Activated T-cell treated with anti-CD3 and anti-CD28 coated beads for 24 hours (primary cell): ENCODE data around the gene CELF5.
"Not testable (repeated sequence)": the region's sequence is repeated elsewhere in the genome, so short reads cannot be mapped to it uniquely, and the experiment has no call there.

Source experiments
- DNase-seq: peaks from one replicate; pipeline ENCODE4 v3.0.0-alpha.2; 2020; ENCODE audit warnings: low read depth

The CELF5 gene

GRCh38 chr19:3274245-3274941 is 49.9 kb downstream of the CELF5 start:
- DNase-seq = no peak

GRCh38 chr19:3274942-3275582 is 50.6 kb downstream of the CELF5 start:
- peak; percentile 8 for DNase-seq

- DNase-seq = peak; percentile 83
Observed at GRCh38 chr19:3275583-3276340, 51.3 kb downstream of the CELF5 start.

- peak; percentile 23 for DNase-seq
Observed at GRCh38 chr19:3276341-3276799, 51.9 kb downstream of the CELF5 start.

GRCh38 chr19:3277649-3278048 is 53.2 kb downstream of the CELF5 start:
- DNase-seq = no peak

GRCh38 chr19:3278294-3278693 is 53.8 kb downstream of the CELF5 start:
- no peak for DNase-seq

- no peak for DNase-seq
Observed at GRCh38 chr19:3278749-3279148, 54.3 kb downstream of the CELF5 start.

- DNase-seq = no peak
Observed at GRCh38 chr19:3279306-3279705, 54.8 kb downstream of the CELF5 start.

GRCh38 chr19:3281026-3281425 is 56.6 kb downstream of the CELF5 start:
- no peak for DNase-seq

GRCh38 chr19:3282155-3282554 is 57.7 kb downstream of the CELF5 start:
- DNase-seq = no peak

- DNase-seq = no peak
Observed at GRCh38 chr19:3282564-3282963, 58.1 kb downstream of the CELF5 start.

GRCh38 chr19:3283246-3283751 is 58.8 kb downstream of the CELF5 start:
- no peak for DNase-seq

GRCh38 chr19:3283886-3284657 is 59.6 kb downstream of the CELF5 start:
- no peak for DNase-seq

GRCh38 chr19:3284759-3285646 is 60.5 kb downstream of the CELF5 start:
- peak; percentile 64 for DNase-seq

- DNase-seq = peak; percentile 33
Observed at GRCh38 chr19:3285647-3286176, 61.3 kb downstream of the CELF5 start.

- DNase-seq = no peak
Observed at GRCh38 chr19:3287814-3288213, 63.4 kb downstream of the CELF5 start.

GRCh38 chr19:3288437-3288836 is 64.0 kb downstream of the CELF5 start:
- not testable (repeated sequence) for DNase-seq

GRCh38 chr19:3289971-3290569 is 65.6 kb downstream of the CELF5 start:
- DNase-seq = no peak

- DNase-seq = not testable (repeated sequence)
Observed at GRCh38 chr19:3290858-3291257, 66.4 kb downstream of the CELF5 start.

- no peak for DNase-seq
Observed at GRCh38 chr19:3291644-3292043, 67.2 kb downstream of the CELF5 start.
